Lower lobe of right lung (tissue), 2 donors: ENCODE results near the gene CCDC142. TPM values are rescaled to one million over a fixed set of nuclear protein-coding genes. Genes with fewer than 3 reads are reported as not detected.
"Not testable (repeated sequence)": the region's sequence is repeated elsewhere in the genome, so short reads cannot be mapped to it uniquely, and the experiment has no call there.

Source experiments
- ATAC-seq, 2 donors: fragments of 200-7000 bp; cut with Tn5 transposase; one replicate each; pipeline ENCODE4 v1.9.1; 2020 to 2022; ENCODE audit warnings: mild to moderate bottlenecking in 2 of 2, moderate library complexity in 2 of 2
- DNase-seq: peaks from one replicate; pipeline ENCODE4 v3.0.0-alpha.2; 2020
- H3K27ac ChIP-seq: fragments of 200-600 bp; one replicate; pipeline ENCODE4 v1.8.0; 2022
- H3K27me3 ChIP-seq: fragments of 200-600 bp; one replicate; pipeline ENCODE4 v1.8.0; 2022; ENCODE audit warnings: low read depth
- H3K36me3 ChIP-seq: fragments of 200-600 bp; one replicate; pipeline ENCODE4 v1.8.0; 2022; ENCODE audit warnings: mild to moderate bottlenecking
- H3K4me1 ChIP-seq: fragments of 200-600 bp; one replicate; pipeline ENCODE4 v1.8.0; 2022
- H3K4me3 ChIP-seq: fragments of 200-600 bp; one replicate; pipeline ENCODE4 v1.8.0; 2022; ENCODE audit warnings: mild to moderate bottlenecking
- H3K9me3 ChIP-seq: fragments of 200-600 bp; one replicate; pipeline ENCODE4 v1.8.0; 2022
- CTCF ChIP-seq: fragments of 200-600 bp; IDR thresholded peaks from one replicate; pipeline ENCODE4 v1.8.0; 2022; ENCODE audit warnings: antibody characterized with exemption, mild to moderate bottlenecking
- intact Hi-C: fragments of 100-400 bp; cut with DNase I; formaldehyde crosslinking; loops from one replicate; pipeline ENCODE4 v1.11.0; 2022
- total RNA-seq: library from RNA; stranded (reverse); fragmentation: NEBNext Ultra II Directional; extraction: Animal tissue kit (Norgen Biotek cat#: 25700); gene quantifications from one replicate; pipeline ENCODE4 v1.2.1, GENCODE V29; 2021
- donor health status: DM: no; HTN: yes; CAD: no; lungs with severe emphysema.

The CCDC142 gene
- total RNA-seq, 1 donor from 2014 or later = 20.2 TPM

GRCh38 chr2:74447230-74447999 is 35.4 kb downstream of the CCDC142 start:
- intact Hi-C loops = no loop called here
- peaks cover 7% of the 10 kb centered on the region for H3K4me1 ChIP-seq
- peaks cover 4% of the 10 kb centered on the region for H3K27me3 ChIP-seq
- no peak overlapping the region for H3K27ac ChIP-seq
- ATAC-seq (no peak), DNase-seq (no peak)
- TF ChIP-seq CTCF = no peak
- H3K9me3 ChIP-seq = no peaks in the 10 kb centered on the region
- H3K4me3 ChIP-seq = no peak overlapping the region
- H3K36me3 ChIP-seq = no peaks in the 10 kb centered on the region

- TF ChIP-seq CTCF = no peak
- intact Hi-C loops = no loop called here
- DNase-seq (no peak), ATAC-seq (no peak)
- Histone ChIP-seq H3K27ac (no peak overlapping the region), H3K4me1 (peaks cover 32% of the 10 kb centered on the region), H3K36me3 (no peaks in the 10 kb centered on the region), H3K9me3 (no peaks in the 10 kb centered on the region), H3K27me3 (peaks cover 17% of the 10 kb centered on the region), H3K4me3 (no peak overlapping the region)
Observed at GRCh38 chr2:74444498-74445318, 38.1 kb downstream of the CCDC142 start.

DNA sequence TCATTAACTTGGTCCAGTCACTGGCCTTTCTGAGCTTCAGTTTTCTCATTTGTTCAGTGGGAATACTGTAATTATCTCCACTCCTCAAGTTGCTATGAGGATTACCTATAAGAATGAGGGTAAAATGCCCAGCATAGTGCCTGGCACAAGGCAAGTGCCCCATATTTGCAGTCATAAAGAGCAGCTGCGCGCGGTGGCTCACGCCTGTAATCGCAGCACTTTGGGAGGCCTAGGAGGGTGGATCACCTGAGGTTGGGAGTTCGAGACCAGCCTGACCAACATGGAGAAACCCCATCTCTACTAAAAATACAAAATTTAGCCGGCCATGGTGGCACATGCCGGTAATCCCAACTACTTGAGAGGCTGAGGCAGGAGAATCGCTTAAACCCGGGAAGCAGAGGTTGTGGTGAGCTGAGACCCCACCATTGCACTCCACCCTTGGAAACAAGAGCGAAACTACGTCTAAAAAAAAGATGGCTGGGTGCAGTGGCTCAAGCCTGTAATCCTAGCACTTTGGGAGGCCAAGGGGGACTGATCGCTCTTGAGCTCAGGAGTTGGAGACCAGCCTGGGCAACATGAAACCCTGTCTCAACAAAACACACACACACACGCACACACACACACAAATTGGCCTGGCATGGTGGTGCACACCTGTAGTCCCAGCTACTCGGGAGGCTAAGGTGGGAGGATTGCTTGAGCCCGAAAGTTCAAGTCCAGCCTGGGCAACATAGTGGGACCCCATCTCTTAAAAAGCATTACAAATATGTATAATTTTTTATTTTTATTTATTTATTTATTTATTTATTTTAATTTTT is 40.1 kb downstream of the CCDC142 start:
- intact Hi-C loops, ATAC-seq, H3K36me3 ChIP-seq, H3K9me3 ChIP-seq, DNase-seq: not testable (repeated sequence)
- H3K27ac ChIP-seq = peak overlapping the region; percentile 91
- H3K4me3 ChIP-seq = peak overlapping the region; percentile 64
- peaks cover 17% of the 10 kb centered on the region for H3K27me3 ChIP-seq
- H3K4me1 ChIP-seq = peaks cover 50% of the 10 kb centered on the region

- TF ChIP-seq CTCF = no peak
- peak within 1 kb of the TSS; percentile 91 for H3K27ac ChIP-seq
- DNase-seq (peak; percentile 79), ATAC-seq (peak; percentile 85 to 87)
- H3K27me3 ChIP-seq = peaks cover 17% of the 10 kb centered on the region
- intact Hi-C loops = no loop called here
- peak within 1 kb of the TSS; percentile 64 for H3K4me3 ChIP-seq
- no peaks in the 10 kb centered on the region for H3K9me3 ChIP-seq
- H3K36me3 ChIP-seq = no peaks in the 10 kb centered on the region
- H3K4me1 ChIP-seq = peaks cover 54% of the 10 kb centered on the region
Observed at GRCh38 chr2:74441690-74442482, 40.9 kb downstream of the CCDC142 start, which contains the start of gene RTKN. Gene RTKN (minus strand): TSS chr2:74441937. CDS start chr2:74441816, 121 bp downstream.

GRCh38 chr2:74441170-74441689 is 41.6 kb downstream of the CCDC142 start:
- intact Hi-C loops = no loop called here
- TF ChIP-seq CTCF = no peak
- Histone ChIP-seq H3K4me1 (peaks cover 54% of the 10 kb centered on the region), H3K27me3 (peaks cover 17% of the 10 kb centered on the region), H3K4me3 (peak overlapping the region; percentile 64), H3K36me3 (no peaks in the 10 kb centered on the region), H3K9me3 (no peaks in the 10 kb centered on the region), H3K27ac (peak overlapping the region; percentile 91)
- ATAC-seq (peak; percentile 47 to 60), DNase-seq (no peak)
